Measurements from ENCODE around the gene FAM53C. TPM values are rescaled to one million over a fixed set of nuclear protein-coding genes. Genes with fewer than 3 reads are reported as not detected.

The FAM53C gene
- total RNA-seq, 1 experiment from 2014 or later = 33.3 TPM

DNA sequence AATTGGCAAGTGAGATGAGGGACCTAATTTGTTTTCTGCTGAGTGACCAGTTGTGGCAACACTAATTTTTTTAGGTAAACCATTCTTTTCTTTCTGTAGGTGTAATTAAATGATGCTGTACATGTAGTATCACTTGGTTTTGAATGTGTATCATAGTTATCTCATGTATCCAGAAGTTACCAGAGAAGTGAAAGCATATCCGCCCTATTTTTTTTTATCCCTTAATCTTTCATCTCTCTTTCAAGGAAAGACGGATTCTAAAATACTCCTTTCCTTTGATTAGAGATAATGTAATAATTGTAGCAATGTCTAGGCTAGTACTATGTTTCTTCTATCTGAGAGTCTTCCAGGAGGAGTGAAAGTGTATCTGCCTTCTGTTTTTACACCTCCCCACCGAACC, 21.6 kb downstream of the FAM53C start:
- no TSS peak for BruUV-seq (replicated peaks)
- Mint-ChIP-seq H3K4me1 (ENCODE audit: low read depth, unreplicated experiment) (peaks cover 6% of the 10 kb centered on the region), H3K36me3 (ENCODE audit: insufficient read depth, unreplicated experiment) (peaks cover 26% of the 10 kb centered on the region), H3K9me3 (ENCODE audit: unreplicated experiment) (no peaks in the 10 kb centered on the region), H3K27me3 (ENCODE audit: insufficient read depth, unreplicated experiment) (no peaks in the 10 kb centered on the region), H3K27ac (ENCODE audit: unreplicated experiment) (no peak overlapping the region), H3K4me3 (ENCODE audit: unreplicated experiment) (no peak overlapping the region)
- DNase-seq = no peak
- peaks cover 5% of the 10 kb centered on the region; the same call in 1 of the 2 replicates for H3K4me1 ChIP-seq
- ChIA-PET POLR2A (no interaction called here), CTCF (no interaction called here)
- TF ChIP-seq, protein P1, sequence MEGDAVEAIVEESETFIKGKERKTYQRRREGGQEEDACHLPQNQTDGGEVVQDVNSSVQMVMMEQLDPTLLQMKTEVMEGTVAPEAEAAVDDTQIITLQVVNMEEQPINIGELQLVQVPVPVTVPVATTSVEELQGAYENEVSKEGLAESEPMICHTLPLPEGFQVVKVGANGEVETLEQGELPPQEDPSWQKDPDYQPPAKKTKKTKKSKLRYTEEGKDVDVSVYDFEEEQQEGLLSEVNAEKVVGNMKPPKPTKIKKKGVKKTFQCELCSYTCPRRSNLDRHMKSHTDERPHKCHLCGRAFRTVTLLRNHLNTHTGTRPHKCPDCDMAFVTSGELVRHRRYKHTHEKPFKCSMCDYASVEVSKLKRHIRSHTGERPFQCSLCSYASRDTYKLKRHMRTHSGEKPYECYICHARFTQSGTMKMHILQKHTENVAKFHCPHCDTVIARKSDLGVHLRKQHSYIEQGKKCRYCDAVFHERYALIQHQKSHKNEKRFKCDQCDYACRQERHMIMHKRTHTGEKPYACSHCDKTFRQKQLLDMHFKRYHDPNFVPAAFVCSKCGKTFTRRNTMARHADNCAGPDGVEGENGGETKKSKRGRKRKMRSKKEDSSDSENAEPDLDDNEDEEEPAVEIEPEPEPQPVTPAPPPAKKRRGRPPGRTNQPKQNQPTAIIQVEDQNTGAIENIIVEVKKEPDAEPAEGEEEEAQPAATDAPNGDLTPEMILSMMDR (IDR thresholded peaks at IDR 0.05; ENCODE audit: insufficient read depth in 1 of 2, low read depth in 1 of 2, low read length in 1 of 2, severe bottlenecking in 1 of 2, unreplicated experiment in 1 of 2) = no peak
- no peak overlapping the region for H3K4me3 ChIP-seq (ENCODE audit: low read depth, low read length)
- H3K27me3 ChIP-seq (replicated peaks; ENCODE audit: control insufficient read depth, insufficient read depth, low read length) = no peaks in the 10 kb centered on the region
- intact Hi-C loops (cut with micrococcal nuclease; ENCODE audit: unreplicated experiment) = no loop called here
- no peaks in the 10 kb centered on the region for H3K9me3 ChIP-seq
- no peaks in the 10 kb centered on the region for H3K36me3 ChIP-seq (ENCODE audit: control insufficient read depth, insufficient read depth, low read length)

DNA sequence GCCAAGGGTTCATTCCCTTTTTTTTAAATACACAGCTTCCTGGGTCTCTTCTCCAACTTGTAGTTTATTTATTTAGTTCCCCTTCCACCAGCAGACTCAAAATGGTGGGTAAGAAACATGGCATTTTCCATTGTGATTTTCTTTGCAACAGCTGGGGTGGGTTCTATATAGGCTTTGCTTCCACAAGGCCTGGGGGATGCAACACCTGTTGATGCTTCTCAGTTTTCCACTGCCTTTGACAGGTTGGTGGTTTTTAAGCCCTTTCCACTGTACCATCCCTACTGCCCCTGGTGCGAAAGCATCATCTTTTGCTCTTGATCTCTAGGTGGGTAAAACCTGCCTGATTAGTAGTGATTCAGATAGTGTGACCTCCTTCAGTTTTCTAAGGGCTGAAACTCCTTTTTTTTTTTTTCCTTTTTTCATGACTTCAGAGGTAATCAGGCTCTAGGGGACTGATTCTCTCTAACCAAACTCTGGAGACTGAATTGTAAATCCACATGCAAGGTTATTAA, 22.9 kb downstream of the FAM53C start:
- H3K27ac Mint-ChIP-seq (ENCODE audit: unreplicated experiment) = no peak overlapping the region
- Histone ChIP-seq H3K4me3 (ENCODE audit: low read depth, low read length) (no peak overlapping the region), H3K4me1 (no peaks in the 10 kb centered on the region), H3K36me3 (ENCODE audit: control insufficient read depth, insufficient read depth, low read length) (no peaks in the 10 kb centered on the region), H3K27me3 (replicated peaks; ENCODE audit: control insufficient read depth, insufficient read depth, low read length) (no peaks in the 10 kb centered on the region), H3K9me3 (no peaks in the 10 kb centered on the region)
- H3K4me3 Mint-ChIP-seq (ENCODE audit: unreplicated experiment) = no peak overlapping the region
- H3K27me3 Mint-ChIP-seq (ENCODE audit: insufficient read depth, unreplicated experiment) = no peaks in the 10 kb centered on the region
- no peak for DNase-seq
- intact Hi-C loops (cut with micrococcal nuclease; ENCODE audit: unreplicated experiment) = no loop called here
- TF ChIP-seq, protein P1 (IDR thresholded peaks at IDR 0.05; ENCODE audit: insufficient read depth in 1 of 2, low read depth in 1 of 2, low read length in 1 of 2, severe bottlenecking in 1 of 2, unreplicated experiment in 1 of 2) = no peak
- no peaks in the 10 kb centered on the region for H3K9me3 Mint-ChIP-seq (ENCODE audit: unreplicated experiment)
- no peaks in the 10 kb centered on the region for H3K4me1 Mint-ChIP-seq (ENCODE audit: low read depth, unreplicated experiment)
- peaks cover 26% of the 10 kb centered on the region for H3K36me3 Mint-ChIP-seq (ENCODE audit: insufficient read depth, unreplicated experiment)
- BruUV-seq (replicated peaks) = no TSS peak
- ChIA-PET CTCF (no interaction called here), POLR2A (no interaction called here)

DNA sequence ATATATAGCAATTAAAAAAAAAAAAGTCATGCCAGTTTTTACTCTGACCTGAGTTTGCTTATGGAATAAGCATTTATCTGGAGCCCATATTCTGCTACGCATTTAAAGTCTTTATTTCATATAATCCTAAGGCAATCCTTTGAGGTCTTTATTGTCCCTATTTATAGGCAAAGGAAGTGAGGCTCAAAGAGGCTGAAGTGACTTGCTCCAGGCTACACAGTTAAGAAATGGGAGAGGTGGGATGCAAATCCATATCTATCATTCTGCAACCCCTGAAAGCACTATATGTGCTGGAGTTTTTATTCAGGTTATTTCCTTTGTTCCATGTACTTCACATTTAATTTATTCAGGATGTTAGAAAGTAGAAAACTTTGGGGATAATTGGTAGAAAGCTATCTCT, 26.5 kb downstream of the FAM53C start:
- CTCF ChIA-PET = interaction anchor here (0.6 kb wide), 1 partner anchor 12 kb away, joined by 3 read pairs; the partner anchor contains the start of gene KDM3B
- Mint-ChIP-seq H3K36me3 (ENCODE audit: insufficient read depth, unreplicated experiment) (peaks cover 17% of the 10 kb centered on the region), H3K9me3 (ENCODE audit: unreplicated experiment) (no peaks in the 10 kb centered on the region), H3K4me3 (ENCODE audit: unreplicated experiment) (no peak overlapping the region), H3K27me3 (ENCODE audit: insufficient read depth, unreplicated experiment) (no peaks in the 10 kb centered on the region), H3K27ac (ENCODE audit: unreplicated experiment) (no peak overlapping the region), H3K4me1 (ENCODE audit: low read depth, unreplicated experiment) (peaks cover 3% of the 10 kb centered on the region)
- no peaks in the 10 kb centered on the region for H3K36me3 ChIP-seq (ENCODE audit: control insufficient read depth, insufficient read depth, low read length)
- H3K4me1 ChIP-seq = no peaks in the 10 kb centered on the region
- POLR2A ChIA-PET = no interaction called here
- TF ChIP-seq, protein P1 (IDR thresholded peaks at IDR 0.05; ENCODE audit: insufficient read depth in 1 of 2, low read depth in 1 of 2, low read length in 1 of 2, severe bottlenecking in 1 of 2, unreplicated experiment in 1 of 2) = no peak
- intact Hi-C loops (cut with micrococcal nuclease; ENCODE audit: unreplicated experiment) = no loop called here
- H3K27me3 ChIP-seq (replicated peaks; ENCODE audit: control insufficient read depth, insufficient read depth, low read length) = no peaks in the 10 kb centered on the region
- no peaks in the 10 kb centered on the region for H3K9me3 ChIP-seq
- DNase-seq = no peak
- BruUV-seq (replicated peaks) = no TSS peak
- H3K4me3 ChIP-seq (ENCODE audit: low read depth, low read length) = no peak overlapping the region

Measured in Caco-2 (cell line).